Activated CD4-positive, alpha-beta T cell treated with anti-CD3 and anti-CD28 coated beads, Interleukin-2, amount 50 U/mL, for 4 hours (primary cell): ENCODE results near the gene NOS2.
A peak's percentile ranks its signal among the peaks of the same experiment; 100 is the strongest.
"Not testable (repeated sequence)": the region's sequence is repeated elsewhere in the genome, so short reads cannot be mapped to it uniquely, and the experiment has no call there.

Source experiments
- DNase-seq, 2 experiments: peaks; one replicate each; pipeline ENCODE4 v3.0.0-alpha.2; 2020

Gene NOS2

GRCh38 chr17:27783440-27784350, 16.6 kb downstream of the NOS2 start:
- no peak for DNase-seq

DNA sequence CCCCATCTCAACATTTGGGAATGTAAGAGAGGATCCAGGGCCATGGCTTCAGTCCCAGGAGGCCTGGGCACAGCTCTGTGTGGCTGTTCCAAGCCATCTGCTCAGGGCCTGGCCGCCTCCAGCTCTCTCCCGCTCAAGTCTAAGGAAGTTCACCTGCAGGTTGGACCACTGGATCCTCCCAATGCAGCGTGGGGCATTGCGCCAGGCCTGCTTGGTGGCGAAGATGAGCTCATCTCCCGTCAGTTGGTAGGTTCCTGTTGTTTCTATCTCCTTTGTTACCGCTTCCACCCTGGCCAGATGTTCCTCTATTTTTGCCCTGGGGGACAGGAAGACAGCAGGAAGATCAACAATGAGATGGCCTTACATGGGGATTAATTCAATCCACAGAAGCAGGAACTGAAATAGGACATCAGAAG, 17.5 kb downstream of the NOS2 start:
- no peak for DNase-seq

DNA sequence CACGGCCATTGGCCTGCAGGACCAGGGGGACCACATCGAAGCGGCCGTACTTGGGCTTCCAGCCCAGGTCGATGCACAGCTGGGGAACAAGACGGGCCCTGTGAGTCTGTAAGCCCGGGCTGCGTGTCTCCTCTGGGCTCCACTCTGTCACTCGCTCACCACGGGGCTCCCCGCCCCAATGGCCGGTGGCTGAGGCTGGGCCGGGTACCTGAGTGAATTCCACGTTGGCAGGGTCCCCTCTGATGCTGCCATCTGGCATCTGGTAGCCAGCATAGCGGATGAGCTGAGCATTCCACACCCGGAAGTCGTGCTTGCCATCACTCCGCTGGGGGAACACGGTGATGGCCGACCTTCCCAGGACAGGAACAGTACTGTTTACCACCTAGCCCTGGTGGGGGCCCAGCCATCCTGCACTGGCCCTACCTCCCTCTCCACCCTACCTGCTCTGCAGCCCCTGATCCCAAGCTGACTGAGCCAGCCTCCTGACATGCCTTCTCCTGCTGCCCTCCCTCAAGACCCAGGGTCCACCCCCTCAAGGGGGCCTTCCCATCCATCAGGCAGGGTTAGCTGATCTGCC, 19.4 kb downstream of the NOS2 start:
- no peak for DNase-seq

DNA sequence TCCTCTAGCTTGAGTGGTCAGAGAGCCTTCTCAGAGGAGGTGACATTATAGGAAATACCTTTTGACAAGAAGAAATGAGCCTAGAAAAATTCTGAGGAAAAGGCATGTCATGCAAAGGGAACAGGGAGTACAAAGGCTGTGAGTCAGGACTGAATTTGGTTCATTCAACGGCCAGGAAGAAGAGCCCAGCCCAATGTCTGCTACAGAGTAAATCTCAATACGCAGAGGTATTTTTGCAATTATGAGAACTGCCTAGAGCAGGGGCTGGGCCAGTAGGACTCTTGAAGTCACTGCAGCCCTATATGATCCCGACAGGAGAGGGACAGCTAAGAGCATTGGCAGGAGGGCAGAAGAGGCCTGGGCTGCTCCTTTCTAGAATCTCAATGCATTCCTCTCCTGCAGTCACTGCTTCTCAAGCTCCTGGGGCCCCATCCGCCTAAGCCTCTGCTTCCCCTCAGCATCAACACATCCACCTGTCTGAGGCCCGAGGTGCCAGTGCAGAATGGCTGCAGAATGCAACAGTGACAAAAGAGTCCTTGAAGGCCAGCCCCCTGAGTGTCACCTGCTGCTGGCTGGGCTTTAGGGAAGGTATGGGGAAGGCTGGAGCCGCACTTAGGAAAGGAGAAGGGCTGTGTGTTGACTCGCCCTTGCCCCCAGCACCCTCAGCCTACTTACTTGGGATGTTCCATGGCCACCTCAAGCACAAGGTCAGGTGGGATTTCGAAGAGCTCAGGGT, 20.1 kb downstream of the NOS2 start:
- no peak for DNase-seq

DNA sequence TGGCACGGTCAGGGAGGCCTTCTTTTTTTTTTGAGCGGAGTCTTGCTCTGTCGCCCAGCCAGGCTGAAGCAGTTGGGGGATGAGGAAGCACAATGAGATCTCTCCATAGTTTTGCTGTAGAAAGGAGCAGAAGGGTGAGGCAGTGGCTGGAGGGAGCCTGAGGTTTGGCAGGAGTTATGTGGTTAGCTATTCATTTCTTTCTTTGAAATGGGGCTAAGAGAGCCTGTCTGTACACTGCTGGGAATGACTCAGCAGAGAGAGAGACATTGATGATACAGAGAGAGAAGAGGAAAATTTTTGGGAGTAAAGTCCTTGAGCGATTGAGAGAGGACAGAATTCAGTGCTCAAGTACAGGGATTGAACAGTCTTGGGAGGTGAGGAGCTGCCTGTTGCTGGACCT, 22.1 kb downstream of the NOS2 start:
- DNase-seq = no peak

DNA sequence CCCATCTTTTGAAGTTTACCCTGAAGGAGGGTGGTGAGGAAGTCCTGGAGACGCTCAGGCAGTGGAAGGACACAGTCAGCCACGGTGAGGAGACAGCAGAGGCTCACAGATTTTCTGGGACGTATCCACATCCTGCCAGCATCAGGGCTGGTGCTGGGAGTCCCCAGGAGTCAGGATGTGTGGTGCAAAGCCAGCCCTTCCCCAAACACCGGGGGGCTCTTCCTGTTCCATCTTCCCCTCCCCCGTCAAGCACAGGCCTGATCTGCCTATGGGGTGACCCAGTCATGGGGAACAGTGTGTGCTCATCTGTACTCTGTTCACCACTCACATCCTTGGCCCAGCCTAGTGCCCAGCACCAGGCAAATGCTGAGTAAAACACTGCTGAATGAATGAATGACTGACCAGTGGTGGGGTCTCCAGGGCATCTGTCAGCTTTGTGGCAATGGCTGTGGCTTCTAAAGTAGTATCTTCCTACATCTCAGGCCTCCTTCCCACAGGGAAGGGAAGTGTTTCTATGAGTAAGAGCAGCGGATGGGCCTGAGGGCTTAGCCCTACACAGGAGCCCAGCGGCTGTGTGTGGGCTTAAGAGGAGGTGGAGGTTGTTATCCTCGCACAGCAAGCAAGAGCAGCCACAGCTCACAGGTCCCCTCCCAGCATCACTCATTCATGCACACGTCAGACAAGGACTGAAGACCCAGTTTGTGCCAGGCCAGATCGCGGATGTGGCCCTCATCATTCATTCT, 23.3 kb downstream of the NOS2 start:
- DNase-seq = no peak

GRCh38 chr17:27771586-27771985, 28.7 kb downstream of the NOS2 start:
- no peak for DNase-seq

- DNase-seq = no peak
Measured at GRCh38 chr17:27770877-27771276, 29.5 kb downstream of the NOS2 start.

DNA sequence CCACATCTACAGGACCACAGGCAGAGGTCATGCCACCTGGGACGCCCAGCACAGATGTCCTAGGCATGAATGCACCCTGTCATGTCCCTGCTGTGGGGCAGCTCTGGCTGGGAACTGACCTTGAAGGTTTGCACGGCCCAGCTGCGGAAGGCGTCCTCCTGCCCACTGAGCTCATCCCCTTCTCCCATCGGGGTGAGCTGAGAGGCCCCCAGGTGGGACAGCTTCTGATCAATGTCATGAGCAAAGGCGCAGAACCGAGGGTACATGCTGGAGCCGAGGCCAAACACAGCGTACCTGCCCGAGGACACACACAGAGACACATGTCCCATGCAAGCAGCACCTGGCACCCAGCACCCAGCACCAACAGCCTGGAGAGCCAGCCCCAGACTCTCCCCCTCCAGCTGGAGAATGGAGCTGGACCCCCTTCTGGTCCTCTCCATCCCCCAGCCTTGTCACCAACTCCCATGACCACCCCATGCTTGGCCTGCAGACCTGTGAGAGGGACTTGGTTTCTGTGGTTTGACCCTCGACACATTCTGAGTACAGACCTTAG, 31.4 kb downstream of the NOS2 start:
- no peak for DNase-seq

DNA sequence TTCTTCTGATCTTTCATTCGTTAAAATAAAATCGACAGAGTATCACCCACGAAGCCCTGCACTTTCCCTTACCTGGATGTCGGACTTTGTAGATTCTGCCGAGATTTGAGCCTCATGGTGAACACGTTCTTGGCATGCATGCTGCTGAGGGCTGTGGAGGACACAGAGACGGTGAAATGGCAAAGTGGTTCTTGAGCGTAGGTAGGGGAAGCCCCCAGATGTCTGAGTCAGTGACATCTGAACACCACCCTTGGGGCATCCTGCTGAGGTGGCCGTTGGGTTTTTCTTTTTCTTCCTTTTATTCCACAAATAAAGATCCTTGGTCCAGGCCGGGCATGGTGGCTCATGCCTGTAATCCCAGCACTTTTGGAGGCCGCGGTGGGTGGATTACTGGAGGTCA, 33.9 kb downstream of the NOS2 start:
- DNase-seq = no peak

DNA sequence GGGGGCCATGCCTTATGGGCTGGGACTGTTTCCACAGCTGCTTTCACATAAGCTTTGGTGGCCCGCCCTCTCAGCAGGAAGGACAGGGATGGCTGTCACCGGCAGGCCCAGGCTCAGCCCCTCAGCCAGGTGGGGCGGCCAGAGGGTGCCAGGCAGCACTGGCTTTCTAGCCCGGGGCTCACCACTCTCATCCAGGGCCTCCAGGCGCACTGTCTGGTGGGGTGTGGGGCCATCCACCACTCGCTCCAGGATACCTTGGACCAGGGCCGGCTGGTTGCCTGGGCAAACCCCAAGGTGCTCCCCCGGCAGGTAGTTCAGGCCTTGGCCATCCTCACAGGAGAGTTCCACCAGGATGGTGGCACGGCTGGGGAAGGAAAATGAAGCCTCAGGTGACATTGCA, 35.0 kb downstream of the NOS2 start:
- no peak for DNase-seq

DNA sequence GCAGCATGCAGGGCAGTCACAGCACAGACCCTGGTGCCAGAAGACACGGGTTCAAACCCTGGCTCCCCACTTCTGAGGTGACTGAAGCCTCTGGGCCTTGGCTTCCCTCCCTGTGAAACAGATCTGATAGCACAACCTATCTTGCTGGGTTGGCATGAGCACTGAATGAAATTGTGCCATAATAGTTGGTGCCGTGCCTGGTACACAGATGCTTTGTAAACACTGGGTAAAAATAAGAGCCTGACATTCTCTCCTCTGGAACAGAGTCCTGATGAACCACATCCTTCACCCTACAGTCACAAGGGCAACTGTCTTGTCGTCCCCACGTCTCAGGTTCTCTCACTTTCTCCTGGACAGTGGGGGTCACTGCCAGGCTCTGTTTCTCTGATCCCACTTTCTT, 35.7 kb downstream of the NOS2 start:
- no peak for DNase-seq

DNA sequence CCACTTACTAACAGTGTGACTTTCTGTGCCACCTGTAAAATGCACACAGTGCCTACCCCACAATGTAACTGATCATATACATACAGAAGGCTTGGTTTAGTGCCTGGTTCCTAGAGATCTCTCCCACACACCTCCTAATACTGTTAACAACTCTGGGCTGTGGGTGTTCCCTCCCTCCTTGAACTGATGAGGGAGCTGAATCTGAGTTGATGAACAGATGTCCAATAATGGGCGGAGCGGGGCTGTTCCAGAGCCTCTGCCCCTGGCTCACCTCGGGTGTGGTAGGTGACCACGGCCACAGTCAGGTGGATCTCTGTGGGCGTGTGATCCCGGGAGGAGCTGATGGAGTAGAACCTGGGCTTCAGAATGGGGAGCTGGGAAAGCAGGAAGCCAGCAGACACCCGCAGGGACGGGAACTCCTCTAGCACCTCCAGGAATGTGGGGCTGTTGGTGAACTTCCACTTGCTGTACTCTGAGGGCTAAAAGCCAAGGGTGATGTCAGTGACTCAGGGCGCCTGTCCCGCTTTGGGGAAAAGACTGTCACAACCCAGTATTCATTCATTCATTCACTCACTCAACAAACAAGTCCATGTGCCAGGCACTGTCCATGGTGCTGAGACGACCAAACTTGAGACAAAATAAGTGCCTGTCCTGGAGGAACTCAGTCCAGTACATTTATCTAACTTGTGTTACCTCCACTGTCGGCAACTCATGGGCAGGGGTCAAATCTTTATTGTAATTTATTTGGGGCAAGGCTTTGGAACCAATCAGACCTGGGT, 37.6 kb downstream of the NOS2 start:
- DNase-seq = no peak

GRCh38 chr17:27760931-27761330, 39.4 kb downstream of the NOS2 start:
- not testable (repeated sequence) for DNase-seq

DNA sequence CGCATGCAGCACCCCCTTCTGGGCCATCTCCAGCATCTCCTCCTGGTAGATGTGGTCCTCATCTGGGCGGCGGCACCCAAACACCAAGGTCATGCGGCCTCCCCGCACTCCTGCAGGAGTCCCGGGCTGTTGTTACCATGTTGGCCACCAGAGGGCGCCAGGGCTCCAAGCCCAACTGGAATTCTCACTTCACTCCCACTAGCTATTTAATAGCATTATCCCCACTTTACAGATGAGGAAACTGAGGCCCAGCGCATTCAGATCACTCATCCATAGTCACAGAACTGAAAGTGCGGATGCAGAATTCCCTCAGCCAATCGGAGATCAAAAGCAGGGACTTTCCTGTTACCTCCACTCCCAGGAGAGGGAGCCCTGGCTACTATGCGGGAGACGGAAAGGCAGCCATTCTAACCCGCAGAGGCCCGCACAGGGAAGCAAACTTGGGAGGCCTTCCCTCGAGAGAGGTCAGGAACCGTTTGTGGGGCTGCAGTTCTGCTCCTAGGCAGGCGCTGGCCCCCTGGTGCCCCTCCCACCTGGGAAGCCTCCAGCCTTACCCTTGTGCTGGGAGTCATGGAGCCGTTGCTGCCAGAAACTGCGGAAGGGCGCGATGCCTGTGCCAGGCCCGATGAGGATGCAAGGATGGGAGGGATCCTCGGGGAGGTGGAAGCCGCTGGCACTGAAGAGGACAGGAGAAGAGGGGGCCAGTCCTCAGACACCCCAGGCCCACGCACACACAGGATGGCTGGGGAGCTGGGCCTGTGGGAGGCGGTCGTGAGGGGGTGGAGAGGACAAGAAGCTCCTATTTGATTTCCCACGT, 40.1 kb downstream of the NOS2 start:
- peak; percentile 58 to 67 for DNase-seq

GRCh38 chr17:27759528-27759927, 40.8 kb downstream of the NOS2 start:
- no peak for DNase-seq

- DNase-seq = peak; percentile 38 to 43
Measured at GRCh38 chr17:27756467-27757371, 43.6 kb downstream of the NOS2 start.

DNA sequence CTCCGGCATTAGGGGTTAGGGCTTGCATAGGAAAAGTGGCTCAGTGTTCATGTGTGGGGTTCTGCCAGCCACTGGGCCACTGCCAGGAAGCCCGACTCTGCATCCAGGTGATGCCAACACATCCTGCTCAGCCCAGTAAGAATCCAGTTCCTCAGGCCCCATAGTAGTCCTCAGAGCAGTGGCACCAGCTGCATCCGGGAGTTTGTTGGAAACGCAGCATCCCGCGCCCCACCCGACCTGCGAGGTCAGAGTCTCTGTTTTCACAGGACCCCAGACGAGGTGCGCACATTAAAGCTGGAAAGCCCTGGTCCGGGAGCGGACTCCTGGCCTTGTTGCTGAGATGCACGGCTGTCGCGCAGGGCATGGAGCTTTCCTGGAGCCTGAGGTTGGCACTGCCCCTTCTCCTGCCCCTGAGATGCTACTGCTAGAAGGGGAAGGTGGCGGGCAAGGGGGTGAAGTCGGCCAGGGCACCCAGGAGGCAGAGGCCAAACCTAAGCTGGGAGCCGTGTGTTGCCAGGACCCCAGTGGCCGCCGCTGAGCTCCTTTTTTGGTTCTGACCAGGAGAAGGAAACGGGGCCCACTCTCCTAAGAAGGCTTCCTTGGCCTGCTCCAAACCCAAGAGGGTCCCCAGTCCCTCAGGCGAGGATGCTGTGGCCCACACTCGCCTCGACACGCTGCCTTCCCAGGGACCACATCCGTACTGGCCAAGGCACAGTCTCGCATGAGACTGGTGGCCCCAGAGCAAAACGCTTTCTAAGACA, 44.4 kb downstream of the NOS2 start:
- no peak for DNase-seq

DNA sequence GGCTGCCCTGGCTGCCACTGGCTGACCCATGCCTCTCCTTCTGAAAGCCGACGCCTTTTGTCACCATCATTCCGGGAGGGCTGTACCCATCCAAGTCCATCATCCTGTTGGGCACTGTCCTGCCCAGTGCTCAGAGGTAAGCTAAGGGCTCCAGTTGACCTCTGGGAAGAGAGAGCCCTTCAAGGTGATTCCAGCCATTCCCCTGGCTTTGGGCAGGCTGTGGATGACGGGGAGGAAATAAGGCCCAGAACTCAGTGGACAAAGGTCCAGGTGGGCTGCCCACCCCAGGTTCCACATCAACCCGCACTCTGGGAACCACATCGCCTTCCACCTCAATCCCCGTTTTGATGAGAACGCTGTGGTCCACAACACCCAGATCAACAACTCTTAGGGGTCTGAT, 45.8 kb downstream of the NOS2 start:
- DNase-seq = no peak
